Transverse colon (tissue), 4 donors: Measurements from ENCODE around the gene ME2. TPM values are rescaled to one million over a fixed set of nuclear protein-coding genes. Genes with fewer than 3 reads are reported as not detected.

Source experiments
- DNase-seq: peaks from one replicate; pipeline ENCODE4 v3.0.0-alpha.2; 2019
- H3K27ac ChIP-seq, 4 donors: fragments of 200-600 bp; sonication (generic); 2 replicates each; pipeline ENCODE4 v1.5.1; 2016 to 2018; ENCODE audit warnings: inconsistent platforms in 4 of 4
- H3K27me3 ChIP-seq: fragments of 200-600 bp; sonication (generic); 2 replicates; pipeline ENCODE4 v1.5.1; 2017; ENCODE audit warnings: inconsistent platforms
- H3K36me3 ChIP-seq, 4 donors: fragments of 200-600 bp; sonication (generic); 2 replicates each; pipeline ENCODE4 v1.5.1; 2017 to 2019; ENCODE audit warnings: inconsistent platforms in 4 of 4
- H3K4me1 ChIP-seq, 4 donors: fragments of 200-600 bp; sonication (generic); 2 replicates each; pipeline ENCODE4 v1.5.1; 2017 to 2020; ENCODE audit warnings: inconsistent platforms in 4 of 4
- H3K4me3 ChIP-seq, 4 donors: fragments of 200-600 bp; sonication (generic); 1 replicate in 1 of 4; 2 replicates in 3 of 4; pipeline versions ENCODE4 v1.5.1 to v1.6.1; 2017 to 2019; ENCODE audit warnings: inconsistent platforms in 4 of 4
- H3K9me3 ChIP-seq, 2 donors: fragments of 200-600 bp; sonication (generic); 2 replicates each; pipeline ENCODE4 v1.5.1; 2017 to 2019; ENCODE audit warnings: inconsistent platforms in 2 of 2
- EP300 ChIP-seq: sonication (generic); formaldehyde crosslinking; IDR thresholded peaks from one replicate; pipeline ENCODE4 v1.6.1; 2017; ENCODE audit warnings: antibody characterized with exemption, low read depth
- POLR2A ChIP-seq: fragments of 450-650 bp; IDR thresholded peaks from one replicate; pipeline ENCODE4 v1.6.1; 2016; ENCODE audit warnings: antibody characterized with exemption, mild to moderate bottlenecking, moderate library complexity
- POLR2AphosphoS5 ChIP-seq, 3 donors: sonication (generic); formaldehyde crosslinking; IDR thresholded peaks; one replicate each; pipeline ENCODE4 v1.6.1; 2016; ENCODE audit warnings: antibody characterized with exemption in 3 of 3
- WGBS, 2 donors: methylation state at CpG; one replicate each; pipeline ENCODE4 v1.1.5; 2018; ENCODE audit warnings: low coverage in 1 of 2; 5-methylcytosine and 5-hydroxymethylcytosine counted together
- in situ Hi-C, 4 donors: fragments of 200-750 bp; cut with MboI; loops; one replicate each; pipeline versions ENCODE4 v1.15.0 to v1.15.1; 2017; ENCODE audit warnings: low sequenced_read_pairs in 3 of 4, low pct_ligation_motif_present in 1 of 4, low pct_unique_long_range_greater_than_20kb in 1 of 4
- intact Hi-C: fragments of 100-400 bp; cut with DNase I; formaldehyde crosslinking; loops from one replicate; pipeline ENCODE4 v1.15.1; 2023; ENCODE audit warnings: low total_unique reads
- total RNA-seq, 4 donors: library from RNA; depleted of rRNA; stranded (reverse); fragments of >200 nt; gene quantifications; one replicate each; pipeline ENCODE4 v1.1.0, GENCODE V29; 2016
- TF ChIP-seq, protein P1 (sequence below), 5 experiments: fragments of 200-600 bp in 3 of 5; fragments of 450-650 bp in 2 of 5; sonication (generic) in 3 of 5; IDR thresholded peaks; 1 replicate in 2 of 5; 2 replicates in 3 of 5; pipeline ENCODE4 v1.5.1; 2016 to 2017; ENCODE audit warnings: antibody characterized with exemption in 5 of 5, inconsistent platforms in 3 of 5, mild to moderate bottlenecking in 2 of 5, moderate library complexity in 1 of 5

ME2 gene
- total RNA-seq, 4 donors from 2014 or later: 28.8 to 84.5 (median 53.2) TPM

GRCh38 chr18:50982802-50983179 is 103.9 kb downstream of the ME2 start:
- no peaks in the 10 kb centered on the region for H3K27me3 ChIP-seq
- no peak overlapping the region for H3K4me3 ChIP-seq
- H3K4me1 ChIP-seq: peaks cover 0 to 23% (median 16%) of the 10 kb centered on the region in 4 donors
- WGBS, 2 donors: 47% methylated on average over 3 of the region's 3 CpGs; no CpG with 5 or more reads in 1 of the 2 donors
- H3K36me3 ChIP-seq: peaks cover 0 to 16% (median 5%) of the 10 kb centered on the region in 4 donors
- intact Hi-C loops: no loop called here
- no peaks in the 10 kb centered on the region for H3K9me3 ChIP-seq
- DNase-seq: no peak
- peak overlapping the region; percentile 52 to 75 (median 69) for H3K27ac ChIP-seq
- in situ Hi-C loops: no loop called here
- TF ChIP-seq POLR2A (no peak), EP300 (no peak), POLR2AphosphoS5 (IDR thresholded peaks at IDR 0.05) (no peak)
- TF ChIP-seq, protein P1, sequence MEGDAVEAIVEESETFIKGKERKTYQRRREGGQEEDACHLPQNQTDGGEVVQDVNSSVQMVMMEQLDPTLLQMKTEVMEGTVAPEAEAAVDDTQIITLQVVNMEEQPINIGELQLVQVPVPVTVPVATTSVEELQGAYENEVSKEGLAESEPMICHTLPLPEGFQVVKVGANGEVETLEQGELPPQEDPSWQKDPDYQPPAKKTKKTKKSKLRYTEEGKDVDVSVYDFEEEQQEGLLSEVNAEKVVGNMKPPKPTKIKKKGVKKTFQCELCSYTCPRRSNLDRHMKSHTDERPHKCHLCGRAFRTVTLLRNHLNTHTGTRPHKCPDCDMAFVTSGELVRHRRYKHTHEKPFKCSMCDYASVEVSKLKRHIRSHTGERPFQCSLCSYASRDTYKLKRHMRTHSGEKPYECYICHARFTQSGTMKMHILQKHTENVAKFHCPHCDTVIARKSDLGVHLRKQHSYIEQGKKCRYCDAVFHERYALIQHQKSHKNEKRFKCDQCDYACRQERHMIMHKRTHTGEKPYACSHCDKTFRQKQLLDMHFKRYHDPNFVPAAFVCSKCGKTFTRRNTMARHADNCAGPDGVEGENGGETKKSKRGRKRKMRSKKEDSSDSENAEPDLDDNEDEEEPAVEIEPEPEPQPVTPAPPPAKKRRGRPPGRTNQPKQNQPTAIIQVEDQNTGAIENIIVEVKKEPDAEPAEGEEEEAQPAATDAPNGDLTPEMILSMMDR (IDR thresholded peaks at IDR 0.05): peak in 2 of 5 experiments; percentile 14 to 23

DNA sequence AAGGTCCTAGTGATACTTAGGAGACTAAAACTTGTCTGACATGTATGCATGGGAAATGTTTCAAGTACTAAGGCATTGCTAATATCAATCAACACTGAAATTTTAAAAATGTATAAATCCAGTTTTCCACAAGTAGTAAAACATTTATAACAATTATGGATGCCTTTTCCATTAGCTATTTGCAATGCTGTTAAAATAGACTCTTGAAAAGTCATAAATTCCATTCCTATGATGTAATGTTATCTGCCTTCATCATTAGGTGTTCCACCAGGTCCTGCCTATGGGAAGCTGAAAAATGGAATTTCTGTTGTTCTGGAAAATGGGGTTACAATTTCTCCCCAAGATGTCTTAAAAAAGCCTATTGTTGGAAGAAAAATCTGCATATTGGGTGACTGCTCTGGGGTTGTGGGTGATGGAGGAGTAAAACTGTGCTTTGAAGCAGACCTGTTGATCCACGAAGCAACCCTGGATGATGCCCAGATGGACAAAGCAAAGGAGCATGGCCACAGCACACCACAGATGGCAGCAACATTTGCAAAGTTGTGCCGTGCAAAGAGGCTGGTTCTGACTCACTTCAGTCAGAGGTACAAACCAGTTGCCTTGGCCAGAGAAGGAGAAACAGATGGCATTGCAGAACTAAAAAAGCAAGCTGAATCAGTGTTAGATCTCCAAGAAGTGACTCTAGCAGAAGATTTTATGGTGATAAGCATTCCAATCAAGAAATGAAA is 107.6 kb downstream of the ME2 start:
- intact Hi-C loops: no loop called here
- H3K36me3 ChIP-seq: no peaks in the 10 kb centered on the region
- H3K27ac ChIP-seq: no peak overlapping the region

GRCh38 chr18:50987261-50987660 is 108.3 kb downstream of the ME2 start:
- 40 to 73% methylated on average over 2 of the region's 2 CpGs for WGBS, 2 donors
- no peak overlapping the region for H3K27ac ChIP-seq
- H3K4me1 ChIP-seq: peaks cover 0 to 7% (median 6%) of the 10 kb centered on the region in 4 donors
- DNase-seq: no peak
- intact Hi-C loops: no loop called here
- no peaks in the 10 kb centered on the region for H3K9me3 ChIP-seq
- H3K36me3 ChIP-seq: no peaks in the 10 kb centered on the region
- in situ Hi-C loops: no loop called here
- TF ChIP-seq, protein P1 (IDR thresholded peaks at IDR 0.05): no peak
- no peak for TF ChIP-seq POLR2AphosphoS5 (IDR thresholded peaks at IDR 0.05)
- no peak for TF ChIP-seq EP300
- no peak for TF ChIP-seq POLR2A
- no peak overlapping the region for H3K4me3 ChIP-seq
- no peaks in the 10 kb centered on the region for H3K27me3 ChIP-seq

More for the DNA sequence above, 107.6 kb downstream of the ME2 start:
- TF ChIP-seq, protein P1 (IDR thresholded peaks at IDR 0.05): no peak
- no peak for TF ChIP-seq EP300
- TF ChIP-seq POLR2A: no peak
- TF ChIP-seq POLR2AphosphoS5 (IDR thresholded peaks at IDR 0.05): no peak
- WGBS, 2 donors: 84% methylated on average over 2 of the region's 2 CpGs; no CpG with 5 or more reads in 1 of the 2 donors
- H3K27me3 ChIP-seq: no peaks in the 10 kb centered on the region
- no peak overlapping the region for H3K4me3 ChIP-seq
- H3K9me3 ChIP-seq: no peaks in the 10 kb centered on the region
- in situ Hi-C loops: no loop called here
- peaks cover 0 to 13% (median 12%) of the 10 kb centered on the region in 4 donors for H3K4me1 ChIP-seq
- DNase-seq: no peak

- Histone ChIP-seq H3K36me3 (no peaks in the 10 kb centered on the region), H3K27me3 (no peaks in the 10 kb centered on the region), H3K27ac (no peak overlapping the region), H3K4me1 (no peaks in the 10 kb centered on the region), H3K4me3 (no peak overlapping the region), H3K9me3 (no peaks in the 10 kb centered on the region)
- TF ChIP-seq EP300 (no peak), POLR2AphosphoS5 (IDR thresholded peaks at IDR 0.05) (no peak), POLR2A (no peak)
- TF ChIP-seq, protein P1 (IDR thresholded peaks at IDR 0.05): no peak
- DNase-seq: no peak
- intact Hi-C loops: no loop called here
- in situ Hi-C loops: no loop called here
- 83 to 100% methylated on average over 1 to 3 of the region's 3 CpGs for WGBS, 2 donors
These were observed 110.8 kb downstream of the ME2 start for GRCh38 chr18:50989711-50990110.
